NCI-H510A treated with DMSO at 0.1 percent for 48 hours (cell line): ENCODE results near the gene GLCE.
"Not testable (repeated sequence)": the region's sequence is repeated elsewhere in the genome, so short reads cannot be mapped to it uniquely, and the experiment has no call there.

Experiments used
- DNase-seq: peaks from one replicate; lab custom pipeline; 2025; lab: John Stamatoyannopoulos, UW

The GLCE gene

GRCh38 chr15:69159805-69160140 lies 662 bp upstream of the GLCE start:
- DNase-seq, result no peak

GRCh38 chr15:69161079-69161877 lies 843 bp downstream of the GLCE start:
- no peak for DNase-seq

- DNase-seq, result no peak
Observed at GRCh38 chr15:69161878-69162213, 1.4 kb downstream of the GLCE start.

- DNase-seq, result no peak
Observed at GRCh38 chr15:69163141-69163669, 2.8 kb downstream of the GLCE start.

- no peak for DNase-seq
Observed at GRCh38 chr15:69164807-69165636, 4.6 kb downstream of the GLCE start.

- DNase-seq, result no peak
Observed at GRCh38 chr15:69165637-69166025, 5.2 kb downstream of the GLCE start.

GRCh38 chr15:69167218-69167846 lies 6.9 kb downstream of the GLCE start:
- DNase-seq, result no peak

- not testable (repeated sequence) for DNase-seq
Observed at GRCh38 chr15:69168361-69168760, 7.9 kb downstream of the GLCE start.

- not testable (repeated sequence) for DNase-seq
Observed at GRCh38 chr15:69169540-69169939, 9.1 kb downstream of the GLCE start.

GRCh38 chr15:69170597-69170996 lies 10.2 kb downstream of the GLCE start:
- DNase-seq, result no peak

- no peak for DNase-seq
Observed at GRCh38 chr15:69172847-69173246, 12.4 kb downstream of the GLCE start.

- no peak for DNase-seq
Observed at GRCh38 chr15:69175536-69175935, 15.1 kb downstream of the GLCE start.

GRCh38 chr15:69181424-69181823 lies 21.0 kb downstream of the GLCE start:
- no peak for DNase-seq

- DNase-seq, result no peak
Observed at GRCh38 chr15:69185216-69185615, 24.8 kb downstream of the GLCE start.

- DNase-seq, result no peak
Observed at GRCh38 chr15:69185706-69186105, 25.3 kb downstream of the GLCE start.

- no peak for DNase-seq
Observed at GRCh38 chr15:69189157-69189556, 28.7 kb downstream of the GLCE start.

GRCh38 chr15:69190091-69190490 lies 29.7 kb downstream of the GLCE start:
- no peak for DNase-seq

- DNase-seq, result no peak
Observed at GRCh38 chr15:69190504-69190903, 30.1 kb downstream of the GLCE start.

- no peak for DNase-seq
Observed at GRCh38 chr15:69194025-69194827, 33.8 kb downstream of the GLCE start.

GRCh38 chr15:69194854-69195253 lies 34.4 kb downstream of the GLCE start:
- no peak for DNase-seq

GRCh38 chr15:69200832-69201745 lies 40.7 kb downstream of the GLCE start:
- no peak for DNase-seq
